Hepatocyte (in vitro differentiated cells): ENCODE measurements around the gene COMT. TPM values are rescaled to one million over a fixed set of nuclear protein-coding genes. Genes with fewer than 3 reads are reported as not detected.

Experiments used
- DNase-seq: peaks from one replicate; pipeline ENCODE4 v3.0.0-alpha.2; 2016; ENCODE audit warnings: low spot score
- H2AFZ ChIP-seq: fragments of 200-600 bp; sonication (generic); 2 replicates; pipeline ENCODE4 v1.6.0; 2016; ENCODE audit warnings: antibody characterized with exemption, mild to moderate bottlenecking
- H3K27ac ChIP-seq: fragments of 200-600 bp; sonication (generic); 2 replicates; pipeline ENCODE4 v1.5.1; 2016; ENCODE audit warnings: mild to moderate bottlenecking
- H3K27me3 ChIP-seq: fragments of 200-600 bp; sonication (generic); 2 replicates; pipeline ENCODE4 v1.6.1; 2016
- H3K36me3 ChIP-seq: fragments of 200-600 bp; sonication (generic); replicated peaks from 2 replicates; pipeline ENCODE4 v1.5.1; 2016; ENCODE audit warnings: low read depth; ENCODE audit not compliant: insufficient read depth
- H3K4me1 ChIP-seq: fragments of 200-600 bp; sonication (generic); 2 replicates; pipeline ENCODE4 v1.5.1; 2016; ENCODE audit warnings: mild to moderate bottlenecking, moderate library complexity; ENCODE audit not compliant: insufficient read depth
- H3K4me2 ChIP-seq: fragments of 200-600 bp; sonication (generic); 2 replicates; pipeline ENCODE4 v1.6.0; 2016
- H3K4me3 ChIP-seq: fragments of 200-600 bp; sonication (generic); 2 replicates; pipeline ENCODE4 v1.5.1; 2016; ENCODE audit warnings: mild to moderate bottlenecking
- H3K79me2 ChIP-seq: fragments of 200-600 bp; sonication (generic); 2 replicates; pipeline ENCODE4 v1.6.0; 2017; ENCODE audit warnings: mild to moderate bottlenecking
- H3K9me2 ChIP-seq: fragments of 200-600 bp; sonication (generic); replicated peaks from 2 replicates; pipeline ENCODE4 v1.6.0; 2017; ENCODE audit warnings: mild to moderate bottlenecking; ENCODE audit not compliant: insufficient read depth
- H3K9me3 ChIP-seq: fragments of 200-600 bp; sonication (generic); 2 replicates; pipeline ENCODE4 v1.5.1; 2016; ENCODE audit warnings: low read depth, mild to moderate bottlenecking
- H4K20me1 ChIP-seq: fragments of 200-600 bp; sonication (generic); 2 replicates; pipeline ENCODE4 v1.6.0; 2016; ENCODE audit warnings: mild to moderate bottlenecking; ENCODE audit not compliant: insufficient read depth, poor library complexity, severe bottlenecking
- EZH2 ChIP-seq: fragments of 200-600 bp; sonication (generic); IDR thresholded peaks from 2 replicates; pipeline ENCODE4 v1.6.1; 2016; ENCODE audit warnings: antibody characterized with exemption, mild to moderate bottlenecking, borderline replicate concordance
- EZH2phosphoT487 ChIP-seq: fragments of 200-600 bp; sonication (generic); IDR thresholded peaks from one replicate; pipeline ENCODE4 v1.6.1; 2018; ENCODE audit warnings: antibody characterized with exemption, mild to moderate bottlenecking, low read depth, moderate library complexity; ENCODE audit not compliant: unreplicated experiment, severe bottlenecking
- WGBS: methylation state at CpG from one replicate; pipeline ENCODE4 v1.1.6; 2016; ENCODE audit warnings: low lambda C conversion rate; ENCODE audit errors: missing lambda C conversion rate; 5-methylcytosine and 5-hydroxymethylcytosine counted together
- polyA plus RNA-seq: library from polyadenylated mRNA; unstranded; fragments of >200 nt; fragmentation: Nextera tagmentation; extraction: Ambion mirVana; gene quantifications from 2 replicates; pipeline ENCODE4 v1.2.1, GENCODE V29; 2016
- total RNA-seq: library from RNA; depleted of rRNA; stranded (reverse); fragments of >200 nt; gene quantifications from 2 replicates; pipeline ENCODE4 v1.2.3, GENCODE V29; 2014
- TF ChIP-seq, protein P1 (sequence below): fragments of 200-600 bp; sonication (generic); IDR thresholded peaks from 2 replicates; pipeline ENCODE4 v1.5.1; 2016; ENCODE audit warnings: antibody characterized with exemption, mild to moderate bottlenecking; ENCODE audit not compliant: poor library complexity

The COMT gene
- total and polyA plus RNA-seq, 2 experiments from 2014 or later: 74.5 to 153 TPM

- H3K9me3 ChIP-seq: no peaks in the 10 kb centered on the region
- no peaks in the 10 kb centered on the region for H3K36me3 ChIP-seq
- H3K79me2 ChIP-seq: no peaks in the 10 kb centered on the region
- TF ChIP-seq, protein P1, sequence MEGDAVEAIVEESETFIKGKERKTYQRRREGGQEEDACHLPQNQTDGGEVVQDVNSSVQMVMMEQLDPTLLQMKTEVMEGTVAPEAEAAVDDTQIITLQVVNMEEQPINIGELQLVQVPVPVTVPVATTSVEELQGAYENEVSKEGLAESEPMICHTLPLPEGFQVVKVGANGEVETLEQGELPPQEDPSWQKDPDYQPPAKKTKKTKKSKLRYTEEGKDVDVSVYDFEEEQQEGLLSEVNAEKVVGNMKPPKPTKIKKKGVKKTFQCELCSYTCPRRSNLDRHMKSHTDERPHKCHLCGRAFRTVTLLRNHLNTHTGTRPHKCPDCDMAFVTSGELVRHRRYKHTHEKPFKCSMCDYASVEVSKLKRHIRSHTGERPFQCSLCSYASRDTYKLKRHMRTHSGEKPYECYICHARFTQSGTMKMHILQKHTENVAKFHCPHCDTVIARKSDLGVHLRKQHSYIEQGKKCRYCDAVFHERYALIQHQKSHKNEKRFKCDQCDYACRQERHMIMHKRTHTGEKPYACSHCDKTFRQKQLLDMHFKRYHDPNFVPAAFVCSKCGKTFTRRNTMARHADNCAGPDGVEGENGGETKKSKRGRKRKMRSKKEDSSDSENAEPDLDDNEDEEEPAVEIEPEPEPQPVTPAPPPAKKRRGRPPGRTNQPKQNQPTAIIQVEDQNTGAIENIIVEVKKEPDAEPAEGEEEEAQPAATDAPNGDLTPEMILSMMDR: no peak
- TF ChIP-seq EZH2phosphoT487: no peak
- no peak for TF ChIP-seq EZH2
- H2AFZ ChIP-seq: no peak overlapping the region
- no peaks in the 10 kb centered on the region for H3K9me2 ChIP-seq
- no peak for DNase-seq
- H3K4me1 ChIP-seq: no peaks in the 10 kb centered on the region
- H4K20me1 ChIP-seq: no peaks in the 10 kb centered on the region
- H3K27ac ChIP-seq: no peak overlapping the region
- WGBS: 92% methylated on average over 16 of the region's 16 CpGs
- no peak overlapping the region for H3K4me2 ChIP-seq
- H3K4me3 ChIP-seq: no peak overlapping the region
- no peaks in the 10 kb centered on the region for H3K27me3 ChIP-seq
These were observed 43.8 kb upstream of the COMT start for GRCh38 chr22:19897726-19898125.

DNA sequence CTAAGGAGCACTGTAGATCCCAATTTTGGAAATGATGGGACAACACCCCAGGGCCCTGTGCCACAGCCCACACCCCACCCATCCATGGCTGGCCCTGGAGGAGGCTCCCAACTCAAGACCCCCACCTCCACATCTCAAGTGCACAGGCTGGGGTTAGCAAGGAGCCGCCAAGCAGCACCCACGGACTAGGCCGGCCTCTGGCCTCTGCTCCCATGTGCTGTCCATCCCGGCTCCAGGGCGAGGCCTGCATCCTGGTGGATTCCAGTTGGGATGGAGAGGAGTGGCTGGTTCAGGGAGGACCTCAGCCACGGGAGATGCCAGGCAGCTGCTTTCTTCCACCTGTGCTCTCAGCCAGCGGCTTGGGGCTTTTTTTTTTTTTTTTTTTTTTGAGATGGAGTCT lies 43.4 kb upstream of the COMT start:
- DNase-seq: no peak
- Histone ChIP-seq H3K4me3 (no peak overlapping the region), H3K4me1 (no peaks in the 10 kb centered on the region), H3K79me2 (no peaks in the 10 kb centered on the region), H3K9me2 (no peaks in the 10 kb centered on the region), H4K20me1 (no peaks in the 10 kb centered on the region), H3K4me2 (no peak overlapping the region), H3K9me3 (no peaks in the 10 kb centered on the region), H2AFZ (no peak overlapping the region), H3K27ac (no peak overlapping the region), H3K36me3 (no peaks in the 10 kb centered on the region), H3K27me3 (no peaks in the 10 kb centered on the region)
- 88% methylated on average over 7 of the region's 7 CpGs for WGBS
- TF ChIP-seq EZH2 (no peak), EZH2phosphoT487 (no peak)
- TF ChIP-seq, protein P1: no peak

DNA sequence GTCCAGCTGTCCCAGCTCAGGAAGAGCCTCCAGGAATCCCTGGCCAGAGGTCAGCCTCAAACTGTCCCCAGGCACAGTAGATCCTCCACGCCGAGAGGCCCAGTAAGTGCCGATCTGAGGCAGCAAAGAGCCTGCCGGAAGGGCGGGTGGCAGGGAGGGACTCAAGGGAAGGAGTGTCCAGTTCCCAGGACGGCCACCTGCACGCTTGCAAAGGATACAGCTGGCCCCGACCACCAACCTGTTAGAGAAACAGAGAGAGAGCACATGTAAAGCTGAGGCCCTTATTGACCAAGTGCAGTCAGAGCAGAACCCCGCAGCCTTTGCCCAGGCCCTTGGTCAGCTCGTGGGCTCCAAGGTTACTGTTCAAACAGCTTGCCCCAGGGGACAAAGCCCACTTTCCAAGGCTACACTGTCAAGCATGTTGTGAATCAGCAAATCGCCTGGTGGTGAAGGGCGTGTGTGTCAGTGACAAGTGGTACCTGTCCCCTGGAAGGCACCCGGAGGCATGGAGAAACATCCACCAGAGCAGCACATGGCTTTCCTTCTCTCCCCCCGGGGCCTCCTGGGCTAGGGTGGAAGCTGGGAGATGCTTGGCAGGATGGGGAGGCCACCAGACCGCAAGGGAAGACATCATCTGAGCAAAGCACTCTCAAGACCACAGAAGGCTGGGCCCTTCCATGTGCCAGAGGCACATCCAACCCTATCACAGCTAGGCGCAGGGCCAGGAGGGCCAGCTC lies 42.6 kb upstream of the COMT start:
- Histone ChIP-seq H3K9me2 (no peaks in the 10 kb centered on the region), H3K9me3 (no peaks in the 10 kb centered on the region), H2AFZ (no peak overlapping the region), H3K4me1 (no peaks in the 10 kb centered on the region), H4K20me1 (no peaks in the 10 kb centered on the region), H3K27me3 (no peaks in the 10 kb centered on the region), H3K27ac (no peak overlapping the region), H3K79me2 (no peaks in the 10 kb centered on the region), H3K4me2 (no peak overlapping the region), H3K36me3 (no peaks in the 10 kb centered on the region), H3K4me3 (no peak overlapping the region)
- TF ChIP-seq EZH2phosphoT487: no peak
- TF ChIP-seq, protein P1: no peak
- no peak for TF ChIP-seq EZH2
- no peak for DNase-seq
- 83% methylated on average over 16 of the region's 16 CpGs for WGBS
